HUES48 (cell line): ENCODE results near the gene CCSER2.
"Not testable (repeated sequence)": the region's sequence is repeated elsewhere in the genome, so short reads cannot be mapped to it uniquely, and the experiment has no call there.

ENCODE experiments used
- H3K27ac ChIP-seq: one replicate; pipeline ENCODE4 v1.7.0; 2013; ENCODE audit warnings: low read depth, low read length, inconsistent platforms
- H3K27me3 ChIP-seq: 2 replicates; pipeline ENCODE4 v1.6.1; 2013; ENCODE audit warnings: mild to moderate bottlenecking, low read length; ENCODE audit not compliant: control insufficient read depth, insufficient read depth
- H3K36me3 ChIP-seq: 2 replicates; pipeline ENCODE4 v1.6.1; 2013; ENCODE audit warnings: low read length; ENCODE audit not compliant: control insufficient read depth, insufficient read depth
- H3K4me1 ChIP-seq: 2 replicates; pipeline ENCODE4 v1.6.1; 2013; ENCODE audit warnings: mild to moderate bottlenecking, low read length; ENCODE audit not compliant: control insufficient read depth, insufficient read depth
- H3K4me3 ChIP-seq: 2 replicates; pipeline ENCODE4 v1.5.1; 2013; ENCODE audit warnings: mild to moderate bottlenecking, low read depth, low read length
- H3K9ac ChIP-seq: 2 replicates; pipeline ENCODE4 v1.6.1; 2013; ENCODE audit warnings: mild to moderate bottlenecking, low read depth, low read length, moderate library complexity
- H3K9me3 ChIP-seq: 2 replicates; pipeline ENCODE4 v1.6.1; 2013; ENCODE audit warnings: low read length; ENCODE audit not compliant: control insufficient read depth, insufficient read depth

Gene CCSER2

GRCh38 chr10:84314275-84314674 is 14.1 kb upstream of the CCSER2 start:
- Histone ChIP-seq H3K9me3 (no peaks in the 10 kb centered on the region; the same call in 1 of the 2 replicates), H3K36me3 (no peaks in the 10 kb centered on the region), H3K27ac (peak overlapping the region; percentile 72), H3K4me3 (no peak overlapping the region), H3K9ac (no peak overlapping the region), H3K27me3 (no peaks in the 10 kb centered on the region), H3K4me1 (peaks cover 10% of the 10 kb centered on the region)

GRCh38 chr10:84317174-84317573 is 11.2 kb upstream of the CCSER2 start:
- Histone ChIP-seq H3K9ac (no peak overlapping the region), H3K27ac (no peak overlapping the region), H3K4me3 (no peak overlapping the region), H3K36me3 (no peaks in the 10 kb centered on the region), H3K4me1 (peaks cover 10% of the 10 kb centered on the region), H3K9me3 (no peaks in the 10 kb centered on the region), H3K27me3 (no peaks in the 10 kb centered on the region)

- Histone ChIP-seq H3K9ac (no peak overlapping the region), H3K4me1 (0 out of 2 replicates have a peak, but pooled peaks cover 4% of the 10 kb centered on the region), H3K27me3 (no peaks in the 10 kb centered on the region), H3K27ac (no peak overlapping the region), H3K36me3 (no peaks in the 10 kb centered on the region), H3K4me3 (no peak overlapping the region), H3K9me3 (no peaks in the 10 kb centered on the region)
These were observed 6.5 kb upstream of the CCSER2 start for GRCh38 chr10:84321902-84322301.

- not testable (repeated sequence) for H3K27ac ChIP-seq, H3K4me3 ChIP-seq, H3K9ac ChIP-seq, H3K4me1 ChIP-seq, H3K36me3 ChIP-seq, H3K27me3 ChIP-seq, H3K9me3 ChIP-seq
These were observed 4.8 kb upstream of the CCSER2 start for GRCh38 chr10:84323566-84323965.

- H3K27me3 ChIP-seq, H3K9ac ChIP-seq, H3K27ac ChIP-seq, H3K9me3 ChIP-seq, H3K36me3 ChIP-seq, H3K4me3 ChIP-seq: not testable (repeated sequence)
- H3K4me1 ChIP-seq, result peaks cover 11% of the 10 kb centered on the region; the same call in 1 of the 2 replicates
These were observed 1.4 kb upstream of the CCSER2 start for GRCh38 chr10:84326995-84327394.

- Histone ChIP-seq H3K4me3 (peak overlapping the region; percentile 91), H3K36me3 (no peaks in the 10 kb centered on the region), H3K9me3 (no peaks in the 10 kb centered on the region), H3K27me3 (no peaks in the 10 kb centered on the region), H3K27ac (peak overlapping the region; percentile 92), H3K9ac (peak overlapping the region; percentile 71), H3K4me1 (peaks cover 21% of the 10 kb centered on the region)
These were observed 815 bp downstream of the CCSER2 start for GRCh38 chr10:84329196-84329611.

GRCh38 chr10:84329986-84330651 is 1.7 kb downstream of the CCSER2 start:
- H3K4me3 ChIP-seq, result peak overlapping the region; percentile 91; the same call in 1 of the 2 replicates
- no peaks in the 10 kb centered on the region for H3K36me3 ChIP-seq
- no peak overlapping the region for H3K9ac ChIP-seq
- peaks cover 28% of the 10 kb centered on the region for H3K4me1 ChIP-seq
- H3K9me3 ChIP-seq, result no peaks in the 10 kb centered on the region
- no peaks in the 10 kb centered on the region for H3K27me3 ChIP-seq
- no peak overlapping the region for H3K27ac ChIP-seq

GRCh38 chr10:84331091-84331490 is 2.7 kb downstream of the CCSER2 start:
- H3K4me1 ChIP-seq, result peaks cover 38% of the 10 kb centered on the region
- no peaks in the 10 kb centered on the region for H3K9me3 ChIP-seq
- no peak overlapping the region for H3K4me3 ChIP-seq
- H3K36me3 ChIP-seq, result no peaks in the 10 kb centered on the region
- H3K27ac ChIP-seq, result no peak overlapping the region
- no peak overlapping the region for H3K9ac ChIP-seq
- no peaks in the 10 kb centered on the region for H3K27me3 ChIP-seq

GRCh38 chr10:84333864-84334451 is 5.6 kb downstream of the CCSER2 start:
- Histone ChIP-seq H3K9me3 (no peaks in the 10 kb centered on the region), H3K4me3 (no peak overlapping the region), H3K4me1 (peaks cover 55% of the 10 kb centered on the region), H3K36me3 (no peaks in the 10 kb centered on the region), H3K27me3 (no peaks in the 10 kb centered on the region), H3K9ac (no peak overlapping the region), H3K27ac (no peak overlapping the region)

- peak overlapping the region; percentile 11 for H3K27ac ChIP-seq
- H3K4me3 ChIP-seq, result no peak overlapping the region
- no peak overlapping the region for H3K9ac ChIP-seq
- H3K9me3 ChIP-seq, result no peaks in the 10 kb centered on the region
- H3K4me1 ChIP-seq, result peaks cover 51% of the 10 kb centered on the region
- no peaks in the 10 kb centered on the region for H3K36me3 ChIP-seq
- no peaks in the 10 kb centered on the region for H3K27me3 ChIP-seq
These were observed 6.4 kb downstream of the CCSER2 start for GRCh38 chr10:84334811-84335210.

- H3K27me3 ChIP-seq, result no peaks in the 10 kb centered on the region
- no peak overlapping the region for H3K4me3 ChIP-seq
- H3K4me1 ChIP-seq, result peaks cover 44% of the 10 kb centered on the region
- H3K9me3 ChIP-seq, result no peaks in the 10 kb centered on the region
- no peaks in the 10 kb centered on the region for H3K36me3 ChIP-seq
- no peak overlapping the region for H3K9ac ChIP-seq
- H3K27ac ChIP-seq, result no peak overlapping the region
These were observed 7.1 kb downstream of the CCSER2 start for GRCh38 chr10:84335516-84335915.
